Measurements from ENCODE around the gene CSMD2. TPM values are rescaled to one million over a fixed set of nuclear protein-coding genes. Genes with fewer than 3 reads are reported as not detected.

CSMD2 gene
- total RNA-seq, 4 donors from 2014 or later, result 0.16 to 1.00 (median 0.27) TPM; not detected in 1

- H3K27ac ChIP-seq, result no peak overlapping the region
- no peaks in the 10 kb centered on the region for H3K36me3 ChIP-seq
- in situ Hi-C loops (cut with MboI; ENCODE audit: low pct_ligation_motif_present in 1 of 4, low pct_unique_long_range_greater_than_20kb in 1 of 4, low sequenced_read_pairs in 3 of 4), result loop anchor here (25.0 kb wide), 2 partner anchors 513 to 1088 kb away; partner anchors contain the start of gene CSMD2 (in 1 of the 4)
- no peaks in the 10 kb centered on the region for H3K4me1 ChIP-seq
- 90% methylated on average over 7 of the region's 7 CpGs; no CpG with 5 or more reads in 1 of the 2 donors for WGBS, 2 donors (ENCODE audit: low coverage in 1 of 2)
- intact Hi-C loops (cut with DNase I; ENCODE audit: low total_unique reads), result no loop called here
- TF ChIP-seq POLR2A (IDR thresholded peaks at IDR 0.05), result no peak
- no peak for TF ChIP-seq CTCF (IDR thresholded peaks at IDR 0.05)
- no peak for TF ChIP-seq EP300 (IDR thresholded peaks at IDR 0.05; ENCODE audit: low read depth)
- no peak for TF ChIP-seq POLR2AphosphoS5 (IDR thresholded peaks at IDR 0.05)
- H3K9me3 ChIP-seq, result no peaks in the 10 kb centered on the region
- H3K4me3 ChIP-seq, result no peak overlapping the region
- no peaks in the 10 kb centered on the region for H3K27me3 ChIP-seq
- no peak for DNase-seq
These were observed 515.3 kb downstream of the CSMD2 start for GRCh38 chr1:33649759-33650158.

GRCh38 chr1:33643216-33643615, 521.8 kb downstream of the CSMD2 start:
- in situ Hi-C loops (cut with MboI; ENCODE audit: low pct_ligation_motif_present in 1 of 4, low pct_unique_long_range_greater_than_20kb in 1 of 4, low sequenced_read_pairs in 3 of 4) (loop anchor here (25.0 kb wide), 2 partner anchors 519 to 1094 kb away; partner anchors contain the start of gene CSMD2 (in 1 of the 4)), intact Hi-C loops (cut with DNase I; ENCODE audit: low total_unique reads) (no loop called here)
- Histone ChIP-seq H3K27ac (no peak overlapping the region), H3K36me3 (no peaks in the 10 kb centered on the region), H3K4me1 (no peaks in the 10 kb centered on the region), H3K27me3 (no peaks in the 10 kb centered on the region), H3K9me3 (no peaks in the 10 kb centered on the region), H3K4me3 (no peak overlapping the region)
- WGBS, 2 donors (ENCODE audit: low coverage in 1 of 2), result 49 to 57% methylated on average over 2 to 4 of the region's 4 CpGs
- no peak for TF ChIP-seq CTCF (IDR thresholded peaks at IDR 0.05)
- TF ChIP-seq POLR2AphosphoS5 (IDR thresholded peaks at IDR 0.05), result no peak
- TF ChIP-seq EP300 (IDR thresholded peaks at IDR 0.05; ENCODE audit: low read depth), result no peak
- TF ChIP-seq POLR2A (IDR thresholded peaks at IDR 0.05), result no peak
- DNase-seq, result no peak

- intact Hi-C loops (cut with DNase I; ENCODE audit: low total_unique reads), result no loop called here
- TF ChIP-seq POLR2AphosphoS5 (IDR thresholded peaks at IDR 0.05) (no peak), CTCF (IDR thresholded peaks at IDR 0.05) (peak in 2 of 5 experiments; percentile 32 to 34), EP300 (IDR thresholded peaks at IDR 0.05; ENCODE audit: low read depth) (no peak)
These were observed 523.8 kb downstream of the CSMD2 start for GRCh38 chr1:33641104-33641830.

GRCh38 chr1:33640114-33640660, 524.8 kb downstream of the CSMD2 start:
- in situ Hi-C loops (cut with MboI; ENCODE audit: low pct_ligation_motif_present in 1 of 4, low pct_unique_long_range_greater_than_20kb in 1 of 4, low sequenced_read_pairs in 3 of 4) (loop anchor here (25.0 kb wide), 2 partner anchors 522 to 1097 kb away; partner anchors contain the start of gene CSMD2 (in 1 of the 4)), intact Hi-C loops (cut with DNase I; ENCODE audit: low total_unique reads) (no loop called here)
- 30 to 71% methylated on average over 1 to 3 of the region's 3 CpGs for WGBS, 2 donors (ENCODE audit: low coverage in 1 of 2)

More at GRCh38 chr1:33641104-33641830, 523.8 kb downstream of the CSMD2 start:
- in situ Hi-C loops (cut with MboI; ENCODE audit: low pct_ligation_motif_present in 1 of 4, low pct_unique_long_range_greater_than_20kb in 1 of 4, low sequenced_read_pairs in 3 of 4), result loop anchor here (25.0 kb wide), 2 partner anchors 521 to 1096 kb away; partner anchors contain the start of gene CSMD2 (in 1 of the 4)
- H3K27ac ChIP-seq, result no peak overlapping the region
- 0 to 57% methylated on average over 1 to 5 of the region's 5 CpGs for WGBS, 2 donors (ENCODE audit: low coverage in 1 of 2)
- no peak for DNase-seq
- no peaks in the 10 kb centered on the region for H3K36me3 ChIP-seq
- no peaks in the 10 kb centered on the region for H3K9me3 ChIP-seq
- H3K27me3 ChIP-seq, result no peaks in the 10 kb centered on the region
- no peak overlapping the region for H3K4me3 ChIP-seq
- H3K4me1 ChIP-seq, result no peaks in the 10 kb centered on the region

More at GRCh38 chr1:33640114-33640660, 524.8 kb downstream of the CSMD2 start:
- no peaks in the 10 kb centered on the region for H3K27me3 ChIP-seq
- H3K27ac ChIP-seq, result no peak overlapping the region
- H3K4me3 ChIP-seq, result no peak overlapping the region
- TF ChIP-seq EP300 (IDR thresholded peaks at IDR 0.05; ENCODE audit: low read depth), result no peak
- no peak for TF ChIP-seq POLR2AphosphoS5 (IDR thresholded peaks at IDR 0.05)
- TF ChIP-seq CTCF (IDR thresholded peaks at IDR 0.05), result no peak
- TF ChIP-seq POLR2A (IDR thresholded peaks at IDR 0.05), result no peak
- no peaks in the 10 kb centered on the region for H3K4me1 ChIP-seq
- no peaks in the 10 kb centered on the region for H3K36me3 ChIP-seq
- no peak for DNase-seq
- H3K9me3 ChIP-seq, result no peaks in the 10 kb centered on the region

Measured in transverse colon (tissue), 4 donors.